ENCODE measurements around the gene SPDYE4.
"Not testable (repeated sequence)": the region's sequence is repeated elsewhere in the genome, so short reads cannot be mapped to it uniquely, and the experiment has no call there.

SPDYE4 gene, protein sequence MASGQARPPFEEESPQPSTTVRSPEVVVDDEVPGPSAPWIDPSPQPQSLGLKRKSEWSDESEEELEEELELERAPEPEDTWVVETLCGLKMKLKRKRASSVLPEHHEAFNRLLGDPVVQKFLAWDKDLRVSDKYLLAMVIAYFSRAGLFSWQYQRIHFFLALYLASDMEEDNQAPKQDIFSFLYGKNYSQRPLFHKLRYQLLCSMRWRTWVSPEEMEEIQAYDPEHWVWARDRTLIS

DNA sequence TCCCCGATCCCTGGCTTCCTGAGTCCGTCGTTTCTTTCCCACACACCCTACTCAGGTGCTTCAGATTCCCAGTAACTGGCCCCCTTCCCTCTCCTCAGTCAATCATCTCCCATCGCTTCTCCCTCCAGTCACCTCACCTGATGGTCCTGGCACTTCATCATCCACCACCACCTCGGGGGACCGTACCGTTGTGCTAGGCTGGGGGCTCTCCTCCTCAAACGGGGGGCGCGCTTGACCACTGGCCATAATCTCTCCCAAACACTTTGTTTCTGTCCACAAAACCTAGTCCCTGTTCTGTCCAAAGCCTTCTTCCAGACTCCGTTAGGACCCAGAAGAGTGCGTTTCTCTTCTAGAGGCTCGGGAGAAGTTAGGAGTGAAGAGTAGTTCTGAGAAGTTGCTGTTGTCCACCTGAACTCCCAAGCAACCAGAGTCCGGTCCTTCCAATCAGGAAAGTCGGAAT, at the start of gene SPDYE4:
SPDYE4 (minus strand) TSS at position 410 of the 460 bp plus-strand sequence; CDS start at position 246, 164 bp downstream.
- DNase-seq = no peak

GRCh38 chr17:8806926-8807550, 48.7 kb upstream of the SPDYE4 start:
- DNase-seq = no peak

DNA sequence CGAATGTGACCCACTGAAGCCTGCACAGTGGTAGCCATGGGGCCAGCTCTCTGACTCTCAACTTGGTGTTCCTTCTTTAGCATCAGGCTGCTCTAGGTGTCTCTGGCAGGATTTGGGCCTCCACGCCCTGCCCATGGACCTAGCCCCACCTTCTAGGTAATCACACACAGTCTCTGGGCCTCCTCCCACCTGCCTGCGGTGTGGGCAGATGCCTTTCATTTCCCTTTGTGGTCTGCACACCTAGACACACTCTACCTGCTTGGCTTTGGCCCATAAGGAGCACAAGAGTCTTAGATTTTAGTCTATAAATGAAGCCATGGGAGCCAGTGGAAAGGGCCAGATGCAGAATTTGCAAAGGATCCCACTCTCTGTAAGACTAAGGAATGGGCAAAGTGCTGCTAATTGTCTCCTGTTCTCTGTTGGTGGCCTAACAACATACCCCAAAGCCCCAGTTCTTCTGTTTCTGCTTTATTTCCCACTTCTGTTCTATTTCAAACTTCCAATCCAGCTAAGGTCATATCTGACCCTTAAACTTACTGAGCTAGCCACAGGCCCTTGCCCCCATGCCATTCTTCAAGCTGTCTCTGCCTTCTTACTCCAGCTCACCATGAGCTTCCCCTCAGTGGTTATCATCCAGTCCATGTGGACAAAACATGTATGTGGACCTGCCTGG, 48.0 kb upstream of the SPDYE4 start:
- no peak for DNase-seq

GRCh38 chr17:8805396-8805795, 47.0 kb upstream of the SPDYE4 start:
- not testable (repeated sequence) for DNase-seq

DNA sequence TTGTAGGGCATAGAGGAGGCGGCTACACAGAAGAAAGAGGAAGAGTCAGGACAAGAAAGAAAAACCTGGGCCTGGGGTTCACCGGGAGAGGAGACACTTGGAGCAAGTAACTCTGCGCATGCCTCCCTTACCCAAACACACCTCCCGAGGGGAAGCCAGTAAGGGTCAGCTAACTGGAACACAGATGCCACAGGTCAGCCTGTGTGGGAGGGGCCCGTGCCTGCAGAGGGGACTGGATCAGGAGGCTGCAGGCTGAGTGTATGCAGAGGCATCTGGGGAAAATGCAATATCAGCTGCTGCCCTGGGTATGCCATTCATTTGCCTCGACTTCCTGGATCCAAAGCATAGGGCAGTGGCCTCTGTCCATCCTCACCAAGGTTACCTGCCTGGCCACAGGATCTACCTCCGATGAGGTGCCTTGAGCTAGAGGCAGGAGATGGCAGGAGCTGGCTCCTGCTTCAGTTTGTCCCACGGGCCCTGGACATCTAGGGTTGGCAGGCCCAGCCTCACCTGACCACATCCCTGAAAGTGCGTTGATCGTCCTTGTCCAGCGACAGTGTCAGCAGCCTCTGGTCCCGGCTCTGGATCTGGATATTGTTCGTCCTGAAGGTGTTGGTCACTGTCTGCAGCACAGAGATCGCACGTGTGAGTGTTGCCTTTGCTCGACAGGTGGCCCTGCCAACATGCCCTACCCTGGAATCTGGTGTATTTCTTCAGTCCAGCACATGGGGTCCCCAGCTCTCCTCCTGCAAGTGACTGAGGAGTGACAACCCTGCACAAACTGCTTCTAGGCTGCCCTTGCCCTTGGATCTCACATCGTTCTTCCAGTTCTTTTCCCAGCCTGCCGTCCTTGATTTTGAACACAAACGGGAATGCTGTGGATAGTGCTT, 45.4 kb upstream of the SPDYE4 start:
- DNase-seq = no peak

GRCh38 chr17:8801135-8801840, 42.9 kb upstream of the SPDYE4 start:
- no peak for DNase-seq

DNA sequence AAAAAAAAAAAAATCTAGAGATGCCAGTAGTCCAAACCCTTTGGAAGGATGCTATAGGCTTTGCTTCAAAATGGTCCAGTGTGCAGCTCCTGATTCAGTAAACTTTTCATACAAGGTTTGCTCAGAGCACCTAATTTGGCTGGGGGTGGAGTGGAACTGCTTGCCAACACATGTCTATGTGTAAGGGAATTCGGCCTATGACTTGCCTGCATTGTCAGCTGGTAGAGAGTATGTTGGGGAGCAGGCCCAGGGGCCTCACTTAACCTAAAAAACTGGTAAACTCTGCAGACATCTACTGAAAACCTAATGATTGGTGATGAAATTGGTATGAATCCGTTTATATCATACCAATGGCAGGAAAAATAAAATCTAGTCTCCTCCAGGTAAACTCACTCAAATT, 42.3 kb upstream of the SPDYE4 start:
- no peak for DNase-seq

- DNase-seq = no peak
Measured at GRCh38 chr17:8799570-8800212, 41.3 kb upstream of the SPDYE4 start.

GRCh38 chr17:8798846-8799569, 40.7 kb upstream of the SPDYE4 start, which contains the start of gene MFSD6L:
TSS of gene MFSD6L (minus strand) at chr17:8799365. CDS start at chr17:8799120, 245 bp downstream.
- DNase-seq = peak in 1 of 2 experiments; percentile 27

DNA sequence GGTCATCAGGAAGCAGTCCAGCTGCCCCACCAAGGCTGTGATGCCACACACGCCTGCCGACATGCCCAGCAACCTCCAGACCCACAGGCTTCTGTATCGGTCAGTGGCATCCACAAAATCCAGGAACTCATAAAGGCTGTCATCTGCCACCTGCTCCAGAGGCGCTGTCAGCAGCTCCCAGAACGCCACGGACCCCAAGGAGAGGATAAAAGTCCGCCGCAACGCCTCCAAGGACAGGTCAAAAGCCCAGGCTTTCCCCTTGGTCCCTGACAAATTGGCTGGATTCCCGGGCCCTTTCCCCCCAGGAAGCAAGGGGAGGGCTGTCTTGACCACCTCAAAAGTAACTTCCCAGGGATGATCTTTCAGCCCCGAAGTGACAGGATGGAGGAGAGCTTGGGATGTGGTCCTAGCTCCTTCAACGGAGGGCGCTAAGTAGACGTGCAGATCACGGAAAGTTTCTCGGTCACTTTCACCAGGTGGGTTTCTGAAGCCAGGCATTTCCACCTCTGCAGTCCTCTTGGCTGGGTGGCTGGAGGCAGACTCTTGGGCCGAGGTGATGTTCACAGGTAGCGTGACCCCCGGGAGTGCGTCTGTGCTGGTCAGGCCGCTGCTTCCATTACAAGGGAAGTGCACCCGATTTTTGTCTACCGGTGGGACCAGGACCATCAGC, 40.0 kb upstream of the SPDYE4 start:
- no peak for DNase-seq

- DNase-seq = no peak
Measured at GRCh38 chr17:8797621-8798175, 39.4 kb upstream of the SPDYE4 start.

DNA sequence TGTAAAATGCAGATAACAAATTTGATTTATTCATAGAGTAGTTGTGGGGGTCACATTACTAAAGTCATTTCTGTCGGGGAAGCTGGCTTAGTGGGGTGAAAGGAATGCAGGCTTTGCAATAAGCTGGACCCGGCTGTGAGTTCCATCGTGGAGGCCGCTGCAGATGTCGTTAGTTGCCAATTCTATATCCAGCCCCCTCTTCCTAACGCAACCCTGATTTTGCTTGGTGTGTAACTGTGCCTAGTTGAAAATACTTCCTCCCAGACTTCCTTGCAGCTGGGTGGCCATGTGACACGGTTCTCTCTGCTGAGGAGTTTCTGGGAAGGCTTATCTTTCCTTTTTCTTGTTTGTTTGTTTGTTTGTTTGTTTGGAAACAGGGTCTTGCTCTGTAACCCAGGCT, 36.3 kb upstream of the SPDYE4 start:
- DNase-seq = no peak

GRCh38 chr17:8793649-8794048, 35.3 kb upstream of the SPDYE4 start:
- no peak for DNase-seq

- DNase-seq = no peak
Measured at GRCh38 chr17:8792646-8793045, 34.3 kb upstream of the SPDYE4 start.

DNA sequence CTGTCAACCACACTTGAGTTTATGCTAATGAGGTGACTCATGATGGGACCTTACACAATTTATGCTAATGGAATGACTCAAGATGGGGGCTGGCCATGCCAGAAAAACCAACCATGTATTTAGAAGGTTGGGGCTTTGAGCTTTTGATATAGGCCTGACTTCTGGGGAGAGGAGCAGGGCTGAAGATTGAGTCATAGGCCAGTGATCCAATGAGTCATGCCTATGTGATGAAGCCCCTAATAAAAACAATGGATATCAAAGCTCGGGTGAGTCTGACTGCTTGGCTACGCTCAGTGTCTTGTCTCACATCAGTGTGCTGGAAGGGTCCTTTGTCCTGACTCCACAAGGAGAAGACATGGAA, 33.5 kb upstream of the SPDYE4 start:
- DNase-seq = no peak

GRCh38 chr17:8791248-8791909, 33.0 kb upstream of the SPDYE4 start:
- no peak for DNase-seq

- DNase-seq = no peak
Measured at GRCh38 chr17:8789743-8790142, 31.4 kb upstream of the SPDYE4 start.

DNA sequence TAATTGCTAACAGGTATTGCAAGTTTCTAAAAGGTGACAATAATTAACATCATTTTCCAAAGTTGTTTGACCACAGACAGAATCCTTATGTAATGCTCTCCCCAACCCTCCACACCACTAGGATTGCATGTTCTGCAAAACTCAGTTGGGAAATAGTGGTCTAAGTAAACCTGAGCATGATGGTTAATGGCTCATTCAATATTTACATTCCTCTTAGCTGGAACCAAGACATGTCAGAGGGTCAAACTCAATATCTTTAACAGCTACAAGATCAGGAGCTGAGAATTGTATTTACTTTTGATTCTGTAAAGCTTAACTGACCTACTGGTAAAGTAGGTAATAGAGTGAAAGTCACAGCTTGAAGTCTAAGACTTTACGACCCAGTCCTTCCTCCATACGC, 30.7 kb upstream of the SPDYE4 start:
- no peak for DNase-seq

DNA sequence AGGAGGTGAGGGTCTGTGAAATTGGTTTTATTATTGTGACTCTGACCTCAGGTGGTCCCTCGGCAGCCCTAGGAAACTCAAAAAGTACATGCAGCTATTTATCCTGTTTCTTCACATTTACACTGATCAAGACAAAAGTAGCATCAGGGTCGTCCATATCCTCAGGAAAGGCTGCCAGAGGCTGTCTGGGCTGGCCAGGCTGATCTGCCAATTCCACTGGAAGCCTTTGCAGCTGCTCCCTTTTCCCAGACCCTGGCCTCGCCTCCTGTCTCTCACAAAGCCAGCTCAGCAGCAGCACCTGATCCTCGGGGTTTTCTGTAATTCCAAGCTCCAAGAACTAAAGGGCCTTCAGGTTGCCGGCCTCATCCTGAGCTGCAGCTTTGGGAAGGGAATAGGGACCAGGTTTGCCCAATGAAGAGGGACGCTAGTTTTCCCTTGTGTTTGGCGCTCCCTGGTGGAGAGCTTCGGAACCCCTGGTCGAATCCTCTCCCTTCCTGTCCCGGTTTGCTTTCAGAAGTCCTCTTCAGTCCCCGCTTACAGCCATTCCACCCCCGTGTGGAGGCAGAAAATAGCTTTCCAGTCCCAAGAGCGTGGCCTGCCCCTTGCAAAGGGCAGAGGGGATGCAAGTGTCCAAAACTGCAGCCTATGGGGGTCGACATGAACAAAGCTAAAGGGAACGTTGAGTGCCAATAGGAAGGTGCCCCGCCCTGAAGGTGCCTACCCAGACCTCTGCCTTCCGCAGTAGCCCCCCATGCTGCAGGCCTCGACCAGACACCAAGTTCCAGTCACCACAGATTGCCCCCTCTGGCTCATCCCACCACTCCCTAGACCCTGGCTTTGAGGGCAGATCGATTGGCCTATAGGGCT, 27.4 kb upstream of the SPDYE4 start:
- peak; percentile 54 to 58 for DNase-seq

Measured in NCI-H1930 (cell line).